HCT116 (cell line): ENCODE results near the gene IDH3G. TPM values are rescaled to one million over a fixed set of nuclear protein-coding genes. Genes with fewer than 3 reads are reported as not detected.

ENCODE experiments used
- ATAC-seq: fragments of 200-7000 bp; cut with Tn5 transposase; 2 replicates; pipeline ENCODE4 v1.9.1; 2020; ENCODE audit warnings: mild to moderate bottlenecking, moderate library complexity
- BruUV-seq: library from RNA; stranded (reverse); fragments of 400-500 nt; replicated peaks from 2 replicates; lab custom pipeline; 2021; lab: Mats Ljungman, UMichigan
- CTCF ChIA-PET: fragments of 300-600 bp; sonication (Branson Sonifier 250); formaldehyde crosslinking; loops from one replicate; lab custom pipeline; 2021; ENCODE audit warnings: antibody characterized with exemption; lab: Charles Lee
- POLR2A ChIA-PET: fragments of 300-600, 350-600 bp; sonication (Branson Sonifier 250); formaldehyde crosslinking; loops from one replicate; lab custom pipeline; 2021; ENCODE audit warnings: antibody characterized with exemption; lab: Charles Lee
- RAD21 ChIA-PET, 2 experiments: fragments of 300-600 bp; sonication (Branson Sonifier 250); formaldehyde crosslinking; loops; one replicate each; lab custom pipeline; 2023; ENCODE audit warnings: low total read pairs in 2 of 2; ENCODE audit not compliant: uncharacterized antibody in 2 of 2, unreplicated experiment in 2 of 2, low non-redundant PET in 1 of 2; lab: Charles Lee
- DNase-seq: peaks from one replicate; pipeline ENCODE4 v3.0.0-alpha.2; 2010; ENCODE audit warnings: low read depth, low spot score
- H2AFZ ChIP-seq: fragments of 200-600 bp; shearing (Covaris generic), sonication (generic); 2 replicates; pipeline ENCODE4 v1.6.1; 2017; ENCODE audit warnings: low read depth, mixed run types, mixed read lengths, antibody characterized with exemption, low read length; ENCODE audit not compliant: poor library complexity, severe bottlenecking
- H3K27ac ChIP-seq: 2 replicates; pipeline ENCODE4 v1.5.1; 2012; ENCODE audit warnings: low read depth, low read length
- H3K27me3 ChIP-seq: fragments of 200-600 bp; sonication (generic); 2 replicates; pipeline ENCODE4 v1.6.1; 2016; ENCODE audit warnings: mixed run types, low read length, mixed read lengths; ENCODE audit not compliant: insufficient read depth
- H3K36me3 ChIP-seq, 2 experiments: fragments of 200-500 bp in 1 of 2; fragments of 200-600 bp in 1 of 2; sonication (Bioruptor generic) in 1 of 2; sonication (generic) in 1 of 2; 2 replicates each; pipeline versions ENCODE4 v1.5.1 to v1.6.1; 2014 to 2016; ENCODE audit warnings: low read length in 2 of 2, inconsistent platforms in 1 of 2, mixed read lengths in 1 of 2, mixed run types in 1 of 2; ENCODE audit not compliant: insufficient read depth in 2 of 2, control insufficient read depth in 1 of 2
- H3K4me1 ChIP-seq, 2 experiments: fragments of 200-600 bp in 1 of 2; sonication (generic) in 1 of 2; 2 replicates each; pipeline versions ENCODE4 v1.5.1 to v1.6.1; 2012 to 2017; ENCODE audit warnings: low read length in 2 of 2, inconsistent platforms in 1 of 2, mild to moderate bottlenecking in 1 of 2, mixed read lengths in 1 of 2, mixed run types in 1 of 2, moderate library complexity in 1 of 2; ENCODE audit not compliant: insufficient read depth in 2 of 2, control insufficient read depth in 1 of 2
- H3K4me2 ChIP-seq: fragments of 200-600 bp; sonication (generic); 2 replicates; pipeline ENCODE4 v1.6.1; 2017; ENCODE audit warnings: mixed run types, low read length, mixed read lengths
- H3K4me3 ChIP-seq, 2 experiments: fragments of 200-600 bp in 1 of 2; sonication (generic) in 1 of 2; replicated peaks in 1 of 2; 2 replicates each; pipeline ENCODE4 v1.5.1; 2011 to 2016; ENCODE audit warnings: low read length in 2 of 2, control low read depth in 1 of 2, low read depth in 1 of 2, mild to moderate bottlenecking in 1 of 2, mixed read lengths in 1 of 2, mixed run types in 1 of 2
- H3K79me2 ChIP-seq: fragments of 200-600 bp; sonication (generic); 2 replicates; pipeline ENCODE4 v1.6.1; 2017; ENCODE audit warnings: mild to moderate bottlenecking, mixed run types, low read length, moderate library complexity, mixed read lengths; ENCODE audit not compliant: insufficient read depth
- H3K9ac ChIP-seq: fragments of 200-600 bp; sonication (generic); 2 replicates; pipeline ENCODE4 v1.6.1; 2016; ENCODE audit warnings: low read length, mixed read lengths
- H3K9me2 ChIP-seq: fragments of 200-600 bp; sonication (generic), shearing (Covaris generic); 2 replicates; pipeline ENCODE4 v1.6.1; 2017; ENCODE audit warnings: mixed run types, mild to moderate bottlenecking, moderate library complexity; ENCODE audit not compliant: insufficient read depth
- H3K9me3 ChIP-seq, 2 experiments: fragments of 200-500 bp in 1 of 2; fragments of 200-600 bp in 1 of 2; sonication (Bioruptor generic) in 1 of 2; sonication (generic) in 1 of 2; 2 replicates each; pipeline ENCODE4 v1.6.1; 2014 to 2017; ENCODE audit warnings: low read length in 2 of 2, mixed read lengths in 2 of 2, inconsistent platforms in 1 of 2, low read depth in 1 of 2, mild to moderate bottlenecking in 1 of 2, mixed run types in 1 of 2, moderate library complexity in 1 of 2; ENCODE audit not compliant: control insufficient read depth in 1 of 2, insufficient read depth in 1 of 2
- H4K20me1 ChIP-seq: fragments of 200-600 bp; sonication (generic), shearing (Covaris generic); 2 replicates; pipeline ENCODE4 v1.6.1; 2017; ENCODE audit warnings: mixed run types, mild to moderate bottlenecking, moderate library complexity; ENCODE audit not compliant: insufficient read depth
- POLR2AphosphoS5 ChIP-seq: IDR thresholded peaks from 2 replicates; pipeline ENCODE4 v1.6.1; 2011; ENCODE audit warnings: mild to moderate bottlenecking, low read depth, low read length, moderate library complexity
- SRF ChIP-seq: IDR thresholded peaks from 2 replicates; pipeline ENCODE4 v1.6.1; 2012; ENCODE audit warnings: low read depth
- ZBTB33 ChIP-seq: IDR thresholded peaks from 2 replicates; pipeline ENCODE4 v1.6.1; 2011; ENCODE audit warnings: mild to moderate bottlenecking, low read length, moderate library complexity; ENCODE audit not compliant: insufficient replicate concordance; ENCODE audit errors: extremely low read depth
- ZFX ChIP-seq: fragments of 450-650 bp; IDR thresholded peaks from 2 replicates; pipeline ENCODE4 v1.6.1; 2017
- ZNF274 ChIP-seq: fragments of 200-500 bp; sonication (Bioruptor generic); IDR thresholded peaks from 2 replicates; pipeline ENCODE4 v1.6.1; 2014; ENCODE audit warnings: mild to moderate bottlenecking, low read depth, low read length, inconsistent platforms
- intact Hi-C: fragments of 100-400 bp; cut with micrococcal nuclease; formaldehyde crosslinking; loops from 2 replicates; pipeline ENCODE4 v1.10.0; 2022
- total RNA-seq: library from RNA; stranded (reverse); gene quantifications from one replicate; pipeline ENCODE4 v1.2.1, GENCODE V29; 2021; ENCODE audit not compliant: unreplicated experiment
- TF ChIP-seq, protein P1 (sequence below): IDR thresholded peaks from 2 replicates; pipeline ENCODE4 v1.6.1; 2012; ENCODE audit warnings: low read depth

IDH3G gene
- total RNA-seq, 1 experiment from 2014 or later, result 49.7 TPM

- TF ChIP-seq, protein P1, sequence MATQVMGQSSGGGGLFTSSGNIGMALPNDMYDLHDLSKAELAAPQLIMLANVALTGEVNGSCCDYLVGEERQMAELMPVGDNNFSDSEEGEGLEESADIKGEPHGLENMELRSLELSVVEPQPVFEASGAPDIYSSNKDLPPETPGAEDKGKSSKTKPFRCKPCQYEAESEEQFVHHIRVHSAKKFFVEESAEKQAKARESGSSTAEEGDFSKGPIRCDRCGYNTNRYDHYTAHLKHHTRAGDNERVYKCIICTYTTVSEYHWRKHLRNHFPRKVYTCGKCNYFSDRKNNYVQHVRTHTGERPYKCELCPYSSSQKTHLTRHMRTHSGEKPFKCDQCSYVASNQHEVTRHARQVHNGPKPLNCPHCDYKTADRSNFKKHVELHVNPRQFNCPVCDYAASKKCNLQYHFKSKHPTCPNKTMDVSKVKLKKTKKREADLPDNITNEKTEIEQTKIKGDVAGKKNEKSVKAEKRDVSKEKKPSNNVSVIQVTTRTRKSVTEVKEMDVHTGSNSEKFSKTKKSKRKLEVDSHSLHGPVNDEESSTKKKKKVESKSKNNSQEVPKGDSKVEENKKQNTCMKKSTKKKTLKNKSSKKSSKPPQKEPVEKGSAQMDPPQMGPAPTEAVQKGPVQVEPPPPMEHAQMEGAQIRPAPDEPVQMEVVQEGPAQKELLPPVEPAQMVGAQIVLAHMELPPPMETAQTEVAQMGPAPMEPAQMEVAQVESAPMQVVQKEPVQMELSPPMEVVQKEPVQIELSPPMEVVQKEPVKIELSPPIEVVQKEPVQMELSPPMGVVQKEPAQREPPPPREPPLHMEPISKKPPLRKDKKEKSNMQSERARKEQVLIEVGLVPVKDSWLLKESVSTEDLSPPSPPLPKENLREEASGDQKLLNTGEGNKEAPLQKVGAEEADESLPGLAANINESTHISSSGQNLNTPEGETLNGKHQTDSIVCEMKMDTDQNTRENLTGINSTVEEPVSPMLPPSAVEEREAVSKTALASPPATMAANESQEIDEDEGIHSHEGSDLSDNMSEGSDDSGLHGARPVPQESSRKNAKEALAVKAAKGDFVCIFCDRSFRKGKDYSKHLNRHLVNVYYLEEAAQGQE, result no peak
- TF ChIP-seq ZBTB33, result no peak
These were observed 30.9 kb upstream of the IDH3G start (continued) for GRCh38 chrX:153825042-153825441.

DNA sequence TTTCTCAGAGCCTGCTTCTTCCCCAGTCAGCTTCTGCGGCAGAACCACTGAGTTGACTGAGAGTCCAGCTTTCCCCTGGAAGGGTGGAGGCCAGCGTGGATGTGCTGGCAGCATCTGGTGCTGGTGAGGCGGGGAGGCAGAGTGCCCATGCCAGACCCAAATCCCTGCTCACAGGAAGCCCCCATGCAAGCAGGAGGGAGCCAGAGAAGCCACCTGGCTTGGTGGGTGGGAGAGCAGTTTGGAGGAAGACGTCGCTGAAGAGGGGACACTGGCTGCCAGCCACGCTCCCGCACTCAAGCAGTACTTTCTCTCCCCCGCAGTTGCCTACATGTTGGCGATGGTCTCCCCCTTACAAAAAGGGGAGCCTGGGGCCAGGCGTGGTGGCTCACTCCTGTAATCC is 30.2 kb upstream of the IDH3G start:
- Histone ChIP-seq H3K27me3 (no peaks in the 10 kb centered on the region), H3K79me2 (no peaks in the 10 kb centered on the region), H3K9ac (no peak overlapping the region), H2AFZ (no peak overlapping the region), H3K9me2 (no peaks in the 10 kb centered on the region), H3K4me3 (no peak overlapping the region), H3K27ac (no peak overlapping the region), H3K9me3 (no peaks in the 10 kb centered on the region), H3K4me1 (peaks cover 0 to 13% of the 10 kb centered on the region in 2 experiments; a peak in 2 of 4 replicates), H3K36me3 (no peaks in the 10 kb centered on the region), H3K4me2 (no peak overlapping the region), H4K20me1 (no peaks in the 10 kb centered on the region)
- ChIA-PET RAD21 (no interaction called here), POLR2A (no interaction called here), CTCF (no interaction called here)
- ATAC-seq, result no peak
- intact Hi-C loops, result no loop called here
- BruUV-seq, result no TSS peak
- DNase-seq, result no peak
- TF ChIP-seq ZNF274 (no peak), SRF (no peak), ZFX (no peak), POLR2AphosphoS5 (no peak)
